GM12878 (cell line): ENCODE results near the gene TXNL4A. TPM values are rescaled to one million over a fixed set of nuclear protein-coding genes. Genes with fewer than 3 reads are reported as not detected.
A peak's percentile ranks its signal among the peaks of the same experiment; 100 is the strongest.

Experiments used
- BRCA1 ChIP-seq: IDR thresholded peaks from 2 replicates; pipeline ENCODE4 v1.6.1; 2011; ENCODE audit warnings: low read depth, low read length, improper control_type of control experiment
- CHD2 ChIP-seq: IDR thresholded peaks from 2 replicates; pipeline ENCODE4 v1.6.1; 2011; ENCODE audit warnings: low read depth, low read length, improper control_type of control experiment, borderline replicate concordance
- CREB1 ChIP-seq: IDR thresholded peaks from 2 replicates; pipeline ENCODE4 v1.6.1; 2012; ENCODE audit warnings: low read depth, mild to moderate bottlenecking, inconsistent platforms
- FOS ChIP-seq: IDR thresholded peaks from 3 replicates; pipeline ENCODE4 v1.6.1; 2011; ENCODE audit warnings: borderline replicate concordance; ENCODE audit not compliant: insufficient read length; ENCODE audit errors: extremely low read depth
- FOXM1 ChIP-seq: IDR thresholded peaks from 2 replicates; pipeline ENCODE4 v1.6.1; 2012; ENCODE audit warnings: low read depth, mild to moderate bottlenecking, inconsistent platforms, low read length, moderate library complexity
- KLF5 ChIP-seq: fragments of 450-650 bp; IDR thresholded peaks from 2 replicates; pipeline ENCODE4 v1.6.1; 2014; ENCODE audit warnings: mild to moderate bottlenecking; ENCODE audit not compliant: partially characterized antibody
- MTA3 ChIP-seq: IDR thresholded peaks from 2 replicates; pipeline ENCODE4 v1.6.1; 2012; ENCODE audit warnings: low read length, inconsistent platforms, borderline replicate concordance
- MXI1 ChIP-seq: fragments of 150-350 bp; IDR thresholded peaks from 2 replicates; pipeline ENCODE4 v1.6.1; 2011; ENCODE audit warnings: low read depth, mild to moderate bottlenecking, inconsistent platforms, low read length, improper control_type of control experiment
- MYC ChIP-seq: IDR thresholded peaks from 2 replicates; pipeline ENCODE4 v1.6.1; 2011; ENCODE audit warnings: mild to moderate bottlenecking, low read length, moderate library complexity, inconsistent platforms; ENCODE audit not compliant: insufficient read depth, insufficient replicate concordance, insufficient read length, severe bottlenecking
- RAD21 ChIP-seq: IDR thresholded peaks from 2 replicates; pipeline ENCODE4 v1.6.1; 2011; ENCODE audit warnings: mild to moderate bottlenecking, low read depth, low read length, moderate library complexity; ENCODE audit not compliant: insufficient read depth
- RBBP5 ChIP-seq: fragments of 200-600 bp; sonication (generic); conservative IDR thresholded peaks from 2 replicates; pipeline ENCODE4 v1.6.1; 2016
- RFX5 ChIP-seq: IDR thresholded peaks from 2 replicates; pipeline ENCODE4 v1.6.1; 2011; ENCODE audit warnings: low read depth, low read length, improper control_type of control experiment
- SUZ12 ChIP-seq: fragments of 200-600 bp; sonication (generic); IDR thresholded peaks from one replicate; pipeline ENCODE4 v1.6.1; 2018; ENCODE audit warnings: antibody characterized with exemption, mild to moderate bottlenecking; ENCODE audit not compliant: unreplicated experiment
- TCF3 ChIP-seq: IDR thresholded peaks from 2 replicates; pipeline ENCODE4 v1.6.1; 2012; ENCODE audit warnings: low read depth, mild to moderate bottlenecking, low read length, borderline replicate concordance; ENCODE audit not compliant: insufficient read depth
- ZNF217 ChIP-seq: fragments of 450-650 bp; IDR thresholded peaks from 2 replicates; pipeline ENCODE4 v1.6.1; 2017; ENCODE audit warnings: antibody characterized with exemption, mild to moderate bottlenecking
- ZNF24 ChIP-seq: fragments of 450-650 bp; IDR thresholded peaks from 2 replicates; pipeline ENCODE4 v1.6.1; 2017; ENCODE audit warnings: antibody characterized with exemption, mild to moderate bottlenecking
- polyA plus RNA-seq, 11 experiments: library from polyadenylated mRNA; depleted of rRNA in 4 of 11; unstranded in 6 of 11; stranded (reverse) in 5 of 11; fragments of >200 nt; fragmentation: Nextera tagmentation in 4 of 11; fragmentation: Illumina TruSeq in 1 of 11; extraction: Ambion mirVana in 4 of 11; extraction: Trizol in 1 of 11; gene quantifications; 1 replicate in 1 of 11; 2 replicates in 10 of 11; pipeline versions ENCODE4 v1.2.1 to v1.2.3, GENCODE V29; 2011 to 2016; ENCODE audit warnings: inconsistent platforms in 2 of 11, missing spikeins in 2 of 11, low read depth in 1 of 11
- total RNA-seq, 4 experiments: library from RNA; depleted of rRNA in 3 of 4; stranded (reverse); fragments of >200 nt in 3 of 4; fragmentation: Illumina TruSeq in 1 of 4; extraction: Trizol in 1 of 4; gene quantifications; 2 replicates each; pipeline versions ENCODE4 v1.2.1 to v1.2.3, GENCODE V29; 2013 to 2021
- TF ChIP-seq, protein P1 (sequence below): IDR thresholded peaks from 2 replicates; pipeline ENCODE4 v1.6.1; 2012; ENCODE audit warnings: low read depth, low read length, improper control_type of control experiment
- TF ChIP-seq, protein P2 (sequence below): fragments of 150-350 bp; IDR thresholded peaks from 2 replicates; pipeline ENCODE4 v1.6.1; 2016; ENCODE audit warnings: low read depth, low read length
- TF ChIP-seq, protein P3 (sequence below): IDR thresholded peaks from 2 replicates; pipeline ENCODE4 v1.6.1; 2012; ENCODE audit warnings: improper control_type of control experiment, low read depth, low read length; ENCODE audit not compliant: insufficient replicate concordance
- TF ChIP-seq, protein P4 (sequence below): IDR thresholded peaks from 2 replicates; pipeline ENCODE4 v1.6.1; 2012; ENCODE audit warnings: low read depth, low read length, improper control_type of control experiment

Gene TXNL4A
- total and polyA plus RNA-seq, 10 of the 15 experiments (the other 5 are each of a cell fraction or from before 2014, with no cell fraction given) = 38.4 to 329 (median 128) TPM

DNA sequence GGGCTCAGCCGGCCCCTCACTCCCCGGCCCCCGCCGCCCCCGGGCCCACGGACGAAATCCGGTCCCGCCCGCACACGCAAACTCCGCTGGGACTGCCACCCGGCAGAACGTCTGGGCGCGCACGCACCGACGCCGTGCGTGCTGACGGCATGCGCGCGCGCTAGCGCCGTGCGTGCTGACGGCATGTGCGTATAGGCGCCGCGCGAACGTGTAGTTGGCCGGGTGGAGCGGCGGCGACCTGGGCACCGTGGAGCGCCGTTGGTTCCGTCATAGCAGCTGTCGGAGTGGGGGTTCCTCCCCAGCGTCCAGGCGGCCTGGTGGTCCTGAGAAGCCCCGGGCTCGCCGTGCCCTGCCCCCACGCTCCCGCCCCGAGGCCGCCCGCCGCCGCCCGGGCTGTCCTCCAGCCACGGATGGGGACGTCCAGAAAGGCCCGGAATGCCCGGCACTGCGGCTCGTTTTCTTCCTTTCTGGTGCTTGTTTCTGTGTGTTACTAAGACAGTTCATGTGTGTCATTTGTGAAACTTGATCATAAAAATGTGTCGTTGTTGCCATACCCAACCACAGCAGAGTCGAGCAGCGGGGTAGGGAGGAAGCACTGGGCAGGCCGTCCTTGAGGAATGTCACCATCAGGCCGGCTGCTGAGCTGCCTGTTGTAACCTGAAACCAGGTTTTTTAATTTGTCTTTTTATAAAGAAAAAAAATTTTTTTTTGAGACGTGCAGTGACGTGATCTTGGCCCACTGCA, at the start of gene TXNL4A (continued):
- TF ChIP-seq ZNF217 = no peak
- TF ChIP-seq, protein P1, sequence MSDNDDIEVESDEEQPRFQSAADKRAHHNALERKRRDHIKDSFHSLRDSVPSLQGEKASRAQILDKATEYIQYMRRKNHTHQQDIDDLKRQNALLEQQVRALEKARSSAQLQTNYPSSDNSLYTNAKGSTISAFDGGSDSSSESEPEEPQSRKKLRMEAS = peak; percentile 48; the same call in 1 of the 2 replicates
- TF ChIP-seq ZNF24 = no peak
- 0 out of 2 replicates have a peak, but pooled peaks have one; percentile 19 for TF ChIP-seq RBBP5
- TF ChIP-seq BRCA1 = no peak
- peak; percentile 64 for TF ChIP-seq TCF3
- TF ChIP-seq KLF5 = no peak
- TF ChIP-seq RFX5 = 0 out of 2 replicates have a peak, but pooled peaks have one; percentile 43
- TF ChIP-seq MXI1 = peak; percentile 75; the same call in 1 of the 2 replicates
- no peak for TF ChIP-seq RAD21
- peak; percentile 18 for TF ChIP-seq MYC
- TF ChIP-seq FOXM1 = no peak
- TF ChIP-seq, protein P2, sequence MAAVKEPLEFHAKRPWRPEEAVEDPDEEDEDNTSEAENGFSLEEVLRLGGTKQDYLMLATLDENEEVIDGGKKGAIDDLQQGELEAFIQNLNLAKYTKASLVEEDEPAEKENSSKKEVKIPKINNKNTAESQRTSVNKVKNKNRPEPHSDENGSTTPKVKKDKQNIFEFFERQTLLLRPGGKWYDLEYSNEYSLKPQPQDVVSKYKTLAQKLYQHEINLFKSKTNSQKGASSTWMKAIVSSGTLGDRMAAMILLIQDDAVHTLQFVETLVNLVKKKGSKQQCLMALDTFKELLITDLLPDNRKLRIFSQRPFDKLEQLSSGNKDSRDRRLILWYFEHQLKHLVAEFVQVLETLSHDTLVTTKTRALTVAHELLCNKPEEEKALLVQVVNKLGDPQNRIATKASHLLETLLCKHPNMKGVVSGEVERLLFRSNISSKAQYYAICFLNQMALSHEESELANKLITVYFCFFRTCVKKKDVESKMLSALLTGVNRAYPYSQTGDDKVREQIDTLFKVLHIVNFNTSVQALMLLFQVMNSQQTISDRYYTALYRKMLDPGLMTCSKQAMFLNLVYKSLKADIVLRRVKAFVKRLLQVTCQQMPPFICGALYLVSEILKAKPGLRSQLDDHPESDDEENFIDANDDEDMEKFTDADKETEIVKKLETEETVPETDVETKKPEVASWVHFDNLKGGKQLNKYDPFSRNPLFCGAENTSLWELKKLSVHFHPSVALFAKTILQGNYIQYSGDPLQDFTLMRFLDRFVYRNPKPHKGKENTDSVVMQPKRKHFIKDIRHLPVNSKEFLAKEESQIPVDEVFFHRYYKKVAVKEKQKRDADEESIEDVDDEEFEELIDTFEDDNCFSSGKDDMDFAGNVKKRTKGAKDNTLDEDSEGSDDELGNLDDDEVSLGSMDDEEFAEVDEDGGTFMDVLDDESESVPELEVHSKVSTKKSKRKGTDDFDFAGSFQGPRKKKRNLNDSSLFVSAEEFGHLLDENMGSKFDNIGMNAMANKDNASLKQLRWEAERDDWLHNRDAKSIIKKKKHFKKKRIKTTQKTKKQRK = no peak
- TF ChIP-seq FOS = no peak
- no peak for TF ChIP-seq MTA3
- TF ChIP-seq, protein P3, sequence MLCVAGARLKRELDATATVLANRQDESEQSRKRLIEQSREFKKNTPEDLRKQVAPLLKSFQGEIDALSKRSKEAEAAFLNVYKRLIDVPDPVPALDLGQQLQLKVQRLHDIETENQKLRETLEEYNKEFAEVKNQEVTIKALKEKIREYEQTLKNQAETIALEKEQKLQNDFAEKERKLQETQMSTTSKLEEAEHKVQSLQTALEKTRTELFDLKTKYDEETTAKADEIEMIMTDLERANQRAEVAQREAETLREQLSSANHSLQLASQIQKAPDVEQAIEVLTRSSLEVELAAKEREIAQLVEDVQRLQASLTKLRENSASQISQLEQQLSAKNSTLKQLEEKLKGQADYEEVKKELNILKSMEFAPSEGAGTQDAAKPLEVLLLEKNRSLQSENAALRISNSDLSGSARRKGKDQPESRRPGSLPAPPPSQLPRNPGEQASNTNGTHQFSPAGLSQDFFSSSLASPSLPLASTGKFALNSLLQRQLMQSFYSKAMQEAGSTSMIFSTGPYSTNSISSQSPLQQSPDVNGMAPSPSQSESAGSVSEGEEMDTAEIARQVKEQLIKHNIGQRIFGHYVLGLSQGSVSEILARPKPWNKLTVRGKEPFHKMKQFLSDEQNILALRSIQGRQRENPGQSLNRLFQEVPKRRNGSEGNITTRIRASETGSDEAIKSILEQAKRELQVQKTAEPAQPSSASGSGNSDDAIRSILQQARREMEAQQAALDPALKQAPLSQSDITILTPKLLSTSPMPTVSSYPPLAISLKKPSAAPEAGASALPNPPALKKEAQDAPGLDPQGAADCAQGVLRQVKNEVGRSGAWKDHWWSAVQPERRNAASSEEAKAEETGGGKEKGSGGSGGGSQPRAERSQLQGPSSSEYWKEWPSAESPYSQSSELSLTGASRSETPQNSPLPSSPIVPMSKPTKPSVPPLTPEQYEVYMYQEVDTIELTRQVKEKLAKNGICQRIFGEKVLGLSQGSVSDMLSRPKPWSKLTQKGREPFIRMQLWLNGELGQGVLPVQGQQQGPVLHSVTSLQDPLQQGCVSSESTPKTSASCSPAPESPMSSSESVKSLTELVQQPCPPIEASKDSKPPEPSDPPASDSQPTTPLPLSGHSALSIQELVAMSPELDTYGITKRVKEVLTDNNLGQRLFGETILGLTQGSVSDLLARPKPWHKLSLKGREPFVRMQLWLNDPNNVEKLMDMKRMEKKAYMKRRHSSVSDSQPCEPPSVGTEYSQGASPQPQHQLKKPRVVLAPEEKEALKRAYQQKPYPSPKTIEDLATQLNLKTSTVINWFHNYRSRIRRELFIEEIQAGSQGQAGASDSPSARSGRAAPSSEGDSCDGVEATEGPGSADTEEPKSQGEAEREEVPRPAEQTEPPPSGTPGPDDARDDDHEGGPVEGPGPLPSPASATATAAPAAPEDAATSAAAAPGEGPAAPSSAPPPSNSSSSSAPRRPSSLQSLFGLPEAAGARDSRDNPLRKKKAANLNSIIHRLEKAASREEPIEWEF = no peak
- TF ChIP-seq SUZ12 = no peak
- peak; percentile 95 for TF ChIP-seq CREB1
- 0 out of 2 replicates have a peak, but pooled peaks have one; percentile 14 for TF ChIP-seq CHD2
- TF ChIP-seq, protein P4, sequence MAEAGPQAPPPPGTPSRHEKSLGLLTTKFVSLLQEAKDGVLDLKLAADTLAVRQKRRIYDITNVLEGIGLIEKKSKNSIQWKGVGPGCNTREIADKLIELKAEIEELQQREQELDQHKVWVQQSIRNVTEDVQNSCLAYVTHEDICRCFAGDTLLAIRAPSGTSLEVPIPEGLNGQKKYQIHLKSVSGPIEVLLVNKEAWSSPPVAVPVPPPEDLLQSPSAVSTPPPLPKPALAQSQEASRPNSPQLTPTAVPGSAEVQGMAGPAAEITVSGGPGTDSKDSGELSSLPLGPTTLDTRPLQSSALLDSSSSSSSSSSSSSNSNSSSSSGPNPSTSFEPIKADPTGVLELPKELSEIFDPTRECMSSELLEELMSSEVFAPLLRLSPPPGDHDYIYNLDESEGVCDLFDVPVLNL = 0 out of 2 replicates have a peak, but pooled peaks have one; percentile 50
